GM21447 (cell line): ENCODE data around the gene PDE7B.

ENCODE experiments used
- ATAC-seq: cut with Tn5 transposase; IDR thresholded peaks from one replicate; pipeline ENCODE4 v1.9.1; 2021; ENCODE audit not compliant: unreplicated experiment

The PDE7B gene

DNA sequence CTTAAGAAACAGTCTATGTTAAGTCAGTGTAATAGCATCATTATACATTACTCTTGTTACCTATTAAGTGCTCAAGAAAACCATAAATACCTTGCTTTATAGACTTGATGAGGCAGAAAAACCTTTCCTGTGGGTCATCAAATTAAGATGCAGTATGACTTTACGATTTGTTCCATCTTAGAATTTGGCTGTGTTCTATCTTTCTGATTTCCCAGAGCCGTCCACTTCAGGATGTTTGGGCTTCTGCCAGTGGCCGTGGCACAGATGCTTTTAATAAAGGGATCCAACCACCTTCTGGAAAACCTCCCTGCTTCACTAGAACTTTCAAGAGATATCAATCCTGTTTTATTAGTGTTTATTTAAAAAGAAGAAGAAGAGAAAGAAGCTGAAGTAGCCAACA, 71.2 kb downstream of the PDE7B start:
- ATAC-seq, result no peak

GRCh38 chr6:135932651-135933050, 81.2 kb downstream of the PDE7B start:
- no peak for ATAC-seq

DNA sequence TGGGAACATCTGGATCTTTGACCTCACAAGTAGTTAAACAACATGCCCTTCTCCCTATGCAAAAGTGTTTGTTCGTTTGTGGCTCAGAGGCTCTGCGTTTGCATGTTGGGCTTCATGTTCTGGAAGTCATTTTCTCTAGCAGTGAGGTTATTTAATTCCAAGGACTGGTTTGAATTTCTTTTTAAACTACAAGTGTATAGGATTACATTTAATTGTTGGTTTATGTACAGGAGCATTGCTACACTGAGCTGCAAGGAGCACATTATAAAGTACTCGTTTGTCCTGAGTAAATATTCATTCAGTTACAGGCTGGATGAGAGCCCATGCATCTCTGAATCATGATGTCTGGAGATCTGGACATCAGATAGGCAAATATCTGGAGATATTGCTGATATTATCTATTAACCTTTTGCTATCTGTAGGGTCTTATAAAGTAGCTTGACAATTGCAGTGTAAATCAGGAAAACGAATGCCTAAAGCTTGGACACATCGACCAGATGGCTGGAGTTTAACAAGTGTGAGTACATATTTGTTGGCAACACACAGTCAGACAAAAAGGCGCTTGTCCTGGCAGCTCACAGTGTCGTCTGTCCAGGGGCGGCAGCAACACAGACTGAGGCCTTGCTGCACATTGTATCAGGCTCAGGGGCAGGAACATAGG, 84.6 kb downstream of the PDE7B start:
- no peak for ATAC-seq

GRCh38 chr6:135936606-135937005, 85.1 kb downstream of the PDE7B start:
- ATAC-seq, result no peak

DNA sequence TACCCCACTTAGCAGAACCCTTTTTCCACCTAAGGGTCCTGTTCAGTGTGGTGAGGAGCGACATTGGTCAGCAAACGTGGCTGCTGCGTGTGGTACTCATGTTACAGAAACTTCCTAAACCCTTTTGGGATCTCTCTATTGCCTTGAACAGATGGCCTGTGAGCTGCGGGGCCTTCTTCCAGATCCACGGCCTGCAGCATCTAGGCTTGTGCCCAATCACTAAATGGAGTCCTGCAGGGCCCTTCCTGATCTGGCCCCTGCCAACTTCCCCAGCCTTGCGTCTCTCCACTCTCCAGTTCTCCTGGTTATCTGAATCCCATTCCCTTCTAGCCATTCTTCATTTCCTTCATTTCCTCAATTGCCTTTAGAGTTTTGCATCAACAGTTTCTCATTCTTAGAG, 85.6 kb downstream of the PDE7B start:
- ATAC-seq, result no peak

DNA sequence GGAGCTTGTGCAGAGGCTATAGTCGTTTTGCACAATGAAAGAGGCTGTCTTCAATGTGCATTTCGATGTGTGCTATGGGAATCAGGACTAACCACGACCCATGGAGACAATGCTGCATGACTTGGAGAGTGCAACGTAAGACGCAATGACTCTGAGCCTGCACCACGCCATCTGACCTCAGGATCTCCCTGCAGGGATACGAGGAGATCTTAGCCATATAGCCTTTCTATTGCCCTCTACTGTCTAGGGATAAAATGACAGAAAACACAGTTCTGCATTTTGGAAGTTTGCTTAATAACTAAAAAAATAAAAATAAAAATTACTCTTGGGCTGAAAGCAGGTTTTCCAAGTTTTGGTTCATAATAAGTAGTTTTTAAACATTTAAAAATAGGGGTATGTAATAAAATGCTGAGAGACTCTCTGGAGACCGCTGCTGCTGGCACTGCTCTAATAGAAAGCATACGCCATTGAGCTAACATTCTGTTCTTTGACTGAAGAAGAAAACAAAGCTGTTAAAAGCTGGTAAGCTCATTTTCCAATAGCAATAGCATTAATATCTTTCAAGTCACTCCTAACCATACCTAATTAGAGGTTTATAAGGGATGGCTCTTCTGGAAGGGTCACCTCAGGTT, 87.2 kb downstream of the PDE7B start:
- no peak for ATAC-seq

GRCh38 chr6:135939208-135939591, 87.7 kb downstream of the PDE7B start:
- no peak for ATAC-seq

GRCh38 chr6:135940616-135941167, 89.2 kb downstream of the PDE7B start:
- no peak for ATAC-seq

- no peak for ATAC-seq
Measured at GRCh38 chr6:135941275-135942025, 89.9 kb downstream of the PDE7B start.

DNA sequence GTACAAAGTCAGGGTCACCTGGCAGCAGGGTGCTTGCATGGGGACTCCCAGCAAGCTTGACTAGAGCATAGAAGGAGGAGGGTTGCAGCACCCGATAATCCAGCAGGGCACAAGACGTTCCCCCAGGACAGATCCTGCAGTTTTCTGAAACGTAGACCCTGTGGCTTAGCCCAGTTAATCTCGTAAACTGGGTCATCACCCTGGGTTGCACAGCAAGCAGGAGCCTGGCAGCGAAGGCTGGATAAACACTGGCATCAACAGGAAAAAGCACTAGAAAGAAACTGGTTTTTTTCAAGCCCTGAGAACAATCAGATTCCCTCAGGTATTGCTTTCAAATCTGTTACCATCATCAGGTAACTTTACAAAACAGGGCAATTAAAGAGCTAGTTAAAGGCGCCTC, 92.6 kb downstream of the PDE7B start:
- no peak for ATAC-seq

DNA sequence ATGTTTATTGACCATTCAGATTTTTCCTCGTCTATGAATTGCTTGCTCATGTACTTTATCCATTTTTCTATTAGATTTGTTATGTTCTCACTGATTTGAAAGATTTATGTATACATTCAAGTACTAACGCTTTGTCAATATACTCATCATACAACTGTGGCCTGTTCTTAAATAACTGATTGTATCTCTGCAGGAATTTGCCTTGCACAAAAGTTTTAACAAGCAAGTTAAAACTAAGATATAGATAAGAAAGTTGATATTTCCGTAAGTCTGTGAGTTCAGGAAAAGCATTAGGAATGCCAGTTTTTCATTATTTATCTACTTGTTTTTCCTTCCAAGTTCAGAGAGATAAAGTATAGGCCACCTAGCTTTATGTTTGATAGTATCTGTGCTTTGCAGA, 95.2 kb downstream of the PDE7B start:
- no peak for ATAC-seq

GRCh38 chr6:135950669-135951068, 99.2 kb downstream of the PDE7B start:
- ATAC-seq, result no peak

DNA sequence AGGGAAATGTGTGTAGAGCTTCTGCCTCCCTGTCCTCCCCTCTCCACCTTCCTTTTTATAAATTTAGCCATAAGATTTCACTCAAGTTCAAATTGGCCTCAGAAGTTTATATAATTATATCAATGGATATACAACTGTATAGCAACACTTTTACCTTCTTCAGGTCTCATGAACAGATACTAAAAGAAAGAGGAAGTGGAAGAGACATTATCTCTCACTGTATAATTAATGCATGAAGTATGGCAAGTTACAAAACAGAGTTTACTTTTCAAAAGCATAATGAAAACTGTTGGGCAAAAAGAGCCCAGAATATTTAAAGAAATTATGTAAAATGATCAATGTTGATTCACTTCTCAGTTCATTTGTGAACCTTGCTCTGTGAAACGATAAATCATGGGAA, 99.7 kb downstream of the PDE7B start:
- ATAC-seq, result no peak

DNA sequence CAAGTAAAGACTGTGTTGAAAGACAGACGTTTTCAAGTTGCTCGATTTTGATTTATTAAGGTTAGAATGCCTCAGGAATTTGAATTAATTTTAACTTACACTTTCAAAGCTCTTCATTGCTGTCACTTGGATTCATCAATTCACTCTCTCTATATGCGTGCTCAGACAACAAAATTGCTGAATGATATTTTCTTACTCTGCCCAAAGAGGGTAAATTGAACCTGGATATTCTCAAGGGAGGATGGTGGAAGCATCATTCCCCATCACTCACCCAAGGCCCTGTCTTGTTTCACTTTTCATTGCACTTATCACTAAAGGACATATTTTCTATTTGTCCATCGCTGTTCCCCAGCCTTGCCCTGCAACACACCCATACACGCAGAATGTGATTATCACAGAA, 102.3 kb downstream of the PDE7B start:
- no peak for ATAC-seq

GRCh38 chr6:135955099-135955498, 103.6 kb downstream of the PDE7B start:
- ATAC-seq, result no peak

DNA sequence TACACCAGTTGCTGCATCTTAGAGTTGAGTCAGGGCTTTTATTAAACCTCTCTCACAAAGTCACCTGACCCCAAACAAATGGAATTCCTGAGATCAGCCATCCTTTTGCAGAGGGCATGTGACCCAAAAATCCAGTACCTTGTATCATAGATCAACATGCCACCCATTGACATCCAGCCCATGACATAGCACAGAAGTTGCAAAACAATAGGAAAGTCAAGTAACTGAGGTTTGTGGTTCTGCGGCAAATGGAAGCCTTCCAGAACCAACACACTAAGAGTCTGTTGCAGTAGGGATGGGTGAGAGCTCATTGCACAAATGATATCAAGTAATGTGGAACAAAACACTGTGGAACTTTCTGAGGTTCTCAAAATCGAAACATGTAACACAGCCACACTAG, 111.2 kb downstream of the PDE7B start:
- no peak for ATAC-seq

- ATAC-seq, result no peak
Measured at GRCh38 chr6:135970750-135971149, 119.2 kb downstream of the PDE7B start.

GRCh38 chr6:135971351-135971750, 119.8 kb downstream of the PDE7B start:
- no peak for ATAC-seq

- no peak for ATAC-seq
Measured at GRCh38 chr6:135972150-135972549, 120.6 kb downstream of the PDE7B start.

GRCh38 chr6:135972586-135972985, 121.1 kb downstream of the PDE7B start:
- ATAC-seq, result no peak

DNA sequence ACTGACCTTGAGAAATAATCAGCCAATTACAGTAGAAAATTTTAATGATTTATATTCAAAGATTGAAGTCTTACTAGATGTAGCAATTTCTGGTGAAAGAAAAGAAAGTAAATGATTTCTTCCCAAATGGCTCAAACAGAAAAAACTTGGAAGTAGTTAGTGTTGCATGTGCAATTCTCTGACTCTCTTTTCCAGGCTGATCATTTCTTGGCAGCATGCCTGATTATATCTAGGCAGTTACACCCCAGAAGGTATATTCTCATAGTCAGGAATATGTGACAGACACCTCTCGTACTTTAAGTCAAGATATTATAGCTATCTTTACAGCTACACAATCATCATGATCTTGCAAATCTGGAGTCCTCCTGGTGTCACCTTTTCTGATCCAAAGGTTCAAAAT, 122.9 kb downstream of the PDE7B start:
- no peak for ATAC-seq

GRCh38 chr6:135976585-135976984, 125.1 kb downstream of the PDE7B start:
- ATAC-seq, result no peak
